GM18526 (cell line): ENCODE measurements around the gene SDHC.
A peak's percentile ranks its signal among the peaks of the same experiment; 100 is the strongest.

Source experiments
- POLR2A ChIP-seq: IDR thresholded peaks from 3 replicates; pipeline ENCODE4 v1.6.1; 2011; ENCODE audit not compliant: insufficient read length; ENCODE audit errors: extremely low read depth

The SDHC gene

DNA sequence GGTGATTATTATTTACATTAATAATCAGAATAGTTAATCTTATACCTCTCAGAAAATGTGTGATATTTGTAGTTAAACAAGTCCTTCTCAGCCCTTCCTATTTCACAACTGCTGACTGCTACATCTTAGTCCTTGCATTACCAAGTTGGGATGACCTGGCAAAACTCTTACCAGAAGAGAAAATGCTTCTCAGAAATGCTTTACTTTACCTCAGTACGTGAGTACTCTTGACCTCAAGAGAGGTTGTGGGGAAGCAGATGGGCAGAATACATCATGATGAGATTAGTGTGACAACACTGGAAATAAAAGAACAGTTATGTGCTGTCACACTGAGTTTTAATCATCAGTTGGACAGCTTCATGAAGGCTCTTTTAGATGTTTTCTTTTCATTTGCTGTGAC, 37.3 kb downstream of the SDHC start:
- TF ChIP-seq POLR2A: no peak

DNA sequence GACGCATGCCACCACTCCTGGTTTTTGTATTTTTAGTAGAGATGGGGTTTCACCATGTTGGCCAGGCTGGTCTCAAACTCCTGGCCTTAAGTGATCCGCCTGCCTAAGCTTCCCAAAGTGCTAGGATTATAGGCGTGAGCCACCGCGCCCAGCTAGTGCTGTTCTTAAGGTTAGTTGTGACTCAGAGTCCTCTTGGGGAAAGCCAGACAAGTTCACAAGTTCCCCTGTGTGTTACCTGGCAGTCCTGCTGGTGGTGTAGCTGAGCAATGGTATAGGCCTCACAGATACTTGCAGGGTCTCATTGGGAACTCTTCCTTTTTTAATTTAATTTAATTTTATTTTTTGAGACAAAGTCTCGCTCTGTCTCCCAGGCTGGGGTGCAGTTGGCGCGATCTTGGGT, 42.9 kb downstream of the SDHC start:
- no peak for TF ChIP-seq POLR2A

DNA sequence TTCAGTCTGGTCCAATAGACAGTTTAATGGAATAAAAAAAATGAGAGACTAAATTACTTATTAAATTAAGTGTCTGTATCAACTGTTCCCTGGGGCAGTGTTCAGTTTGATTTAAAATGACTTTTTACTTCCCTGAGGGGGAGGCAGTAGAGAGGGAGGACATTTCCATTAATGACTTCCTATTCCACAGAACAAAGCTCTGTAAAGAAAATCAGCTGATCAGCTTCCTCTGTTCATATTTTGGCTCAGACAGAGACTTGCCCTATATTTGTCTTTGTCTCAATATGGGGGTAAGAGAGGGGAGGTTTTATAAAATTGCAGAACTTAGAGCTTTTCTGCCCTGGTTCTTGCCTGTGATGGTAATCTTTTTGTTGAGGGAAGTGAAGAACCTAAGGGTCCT, 45.1 kb downstream of the SDHC start:
- no peak for TF ChIP-seq POLR2A

DNA sequence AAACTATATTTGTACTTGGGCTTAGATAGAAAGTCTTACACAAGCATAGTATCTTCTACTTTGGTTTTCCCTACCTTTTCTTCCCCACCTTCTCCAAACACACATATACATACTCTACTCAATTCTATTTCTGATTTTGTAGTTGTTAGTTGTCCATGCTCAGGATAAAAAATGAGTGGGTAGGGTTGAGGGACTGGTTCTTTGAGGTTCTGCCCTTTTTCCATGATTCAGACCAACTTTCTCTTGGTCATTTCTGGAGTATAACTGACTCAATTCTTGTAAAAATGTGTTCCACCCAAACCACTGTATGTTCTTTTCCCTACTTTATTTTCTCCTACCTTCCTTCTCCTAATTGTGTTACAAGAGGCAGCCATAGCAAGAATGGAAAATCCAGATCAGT, 50.2 kb downstream of the SDHC start:
- no peak for TF ChIP-seq POLR2A

DNA sequence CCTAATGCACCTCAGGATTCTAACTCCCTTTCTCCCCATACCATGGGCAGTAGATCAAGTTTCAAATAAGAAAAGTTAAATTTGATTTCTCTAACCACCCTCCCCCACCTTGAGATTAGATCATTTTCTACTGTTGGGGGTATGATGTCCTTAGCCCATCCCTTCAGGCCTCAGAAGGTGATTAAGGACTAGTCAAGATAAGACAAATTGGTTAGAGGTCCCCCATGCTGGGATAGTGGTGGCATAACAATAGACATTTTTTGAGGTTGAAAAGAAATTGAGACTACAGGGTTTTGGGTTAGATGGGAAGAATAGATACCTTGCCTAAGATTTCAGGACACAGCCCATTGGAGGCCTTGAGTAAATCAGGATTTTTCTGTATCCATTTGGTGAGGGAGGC, 51.0 kb downstream of the SDHC start:
- no peak for TF ChIP-seq POLR2A

DNA sequence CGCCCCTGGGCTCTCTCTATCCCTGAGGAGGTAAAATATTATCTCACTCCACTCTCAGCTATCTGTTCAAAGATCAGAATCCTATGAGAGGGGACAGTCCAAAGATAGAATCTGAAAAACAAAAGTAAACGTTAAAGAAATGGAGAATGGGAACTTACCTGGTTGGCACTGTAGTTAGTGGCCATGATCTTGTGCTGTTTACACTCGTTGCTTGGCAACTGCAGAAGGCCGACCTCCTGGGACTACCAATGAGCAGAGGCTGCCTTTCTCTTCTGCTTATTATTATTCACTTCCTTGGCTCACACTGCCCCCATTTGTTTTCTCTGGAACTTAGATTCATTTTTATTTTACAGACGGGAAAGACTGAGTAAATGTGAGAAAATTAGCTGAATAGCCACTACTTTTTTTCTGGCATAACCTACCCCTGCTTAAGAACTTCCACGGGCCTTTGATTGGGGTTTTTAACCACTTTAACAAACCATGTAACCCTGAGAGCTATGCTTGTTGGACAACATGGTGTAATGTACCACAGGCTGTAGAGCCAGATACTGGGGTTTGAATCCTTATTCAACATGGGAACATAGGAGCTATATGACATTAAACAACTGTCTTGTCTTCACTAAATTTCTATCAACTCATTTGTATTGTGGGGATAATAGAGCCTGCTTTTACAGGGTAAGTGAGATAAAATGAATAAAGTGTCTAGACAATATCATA, 53.7 kb downstream of the SDHC start, which contains the start of gene CFAP126:
CFAP126 (minus strand) TSS at position 193 of the 717 bp plus-strand sequence; CDS start at position 185, 8 bp downstream.
- no peak for TF ChIP-seq POLR2A

DNA sequence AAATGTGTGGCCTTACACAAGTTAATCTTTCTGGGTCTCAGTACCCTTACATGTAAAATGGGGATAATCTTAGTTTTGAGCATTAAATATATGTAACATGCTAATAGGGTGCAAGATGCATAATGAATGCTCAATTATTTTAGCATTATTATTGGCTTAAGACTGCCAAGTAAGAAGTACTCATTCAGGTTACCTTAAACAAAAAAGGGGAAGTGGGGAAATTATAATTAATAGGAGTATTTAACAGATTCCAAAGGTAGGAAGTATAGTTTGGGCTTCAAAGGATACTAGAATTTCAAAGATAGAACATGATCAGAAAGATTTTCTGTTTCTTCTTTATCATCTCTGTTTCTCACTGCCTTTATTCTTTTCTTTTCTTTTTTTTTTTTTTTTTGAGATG, 59.3 kb downstream of the SDHC start:
- TF ChIP-seq POLR2A: no peak

DNA sequence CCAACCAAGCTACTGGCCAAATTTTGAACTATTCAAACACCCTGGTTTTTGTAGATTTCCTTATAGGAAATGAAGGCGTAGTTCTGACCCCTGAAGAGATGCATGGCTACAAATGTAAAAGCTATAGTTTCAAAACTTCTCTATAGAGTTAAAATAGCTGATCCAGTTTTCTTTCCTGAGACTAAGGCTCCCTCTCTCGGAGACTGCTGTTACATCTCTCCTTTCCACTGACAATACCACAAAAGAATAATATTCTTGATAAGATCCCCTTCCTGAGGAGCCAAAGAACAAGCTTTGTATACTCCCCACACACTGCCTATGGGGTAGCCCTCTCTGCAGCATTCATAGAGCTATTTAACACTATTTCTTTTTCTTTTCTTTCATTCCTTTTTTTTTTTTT, 60.2 kb downstream of the SDHC start:
- TF ChIP-seq POLR2A: no peak

DNA sequence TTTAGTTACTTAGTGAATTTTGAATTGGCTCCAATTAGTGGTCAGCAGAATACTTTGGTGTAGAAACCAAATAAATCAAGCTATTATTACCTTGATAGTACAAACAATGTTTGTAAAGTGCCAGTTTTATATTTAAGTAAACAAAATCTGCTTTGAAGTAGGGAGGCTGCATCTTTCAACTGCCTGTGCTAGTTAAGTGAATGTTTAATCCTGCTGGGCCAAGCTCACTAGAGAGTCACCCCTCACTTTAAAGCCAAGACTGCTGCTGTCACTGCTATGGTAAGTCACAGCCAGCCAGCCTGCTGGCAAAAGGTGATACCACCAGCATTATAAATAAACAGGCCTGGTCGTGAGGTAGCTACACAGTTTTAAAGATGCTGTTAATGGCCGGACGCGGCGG, 63.8 kb downstream of the SDHC start:
- no peak for TF ChIP-seq POLR2A

DNA sequence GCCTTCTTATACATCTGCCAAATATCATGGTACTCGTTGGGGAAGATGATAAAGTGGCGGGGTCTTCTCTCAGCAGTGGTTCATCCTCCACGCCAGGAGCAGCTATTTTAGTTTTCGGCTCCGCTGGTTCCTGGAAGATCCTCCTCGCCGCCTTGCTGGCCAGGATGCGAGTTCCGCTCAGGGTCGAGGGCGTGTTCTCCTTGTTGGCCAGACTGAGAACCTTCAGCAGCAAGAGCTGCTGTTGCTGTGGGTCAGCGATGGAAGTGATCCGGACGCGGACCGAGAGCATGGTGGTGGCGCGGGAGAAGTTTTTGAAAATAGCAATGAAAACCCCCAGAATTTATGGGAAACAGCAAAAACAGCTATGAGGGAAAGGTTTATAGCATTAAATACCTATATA, 64.9 kb downstream of the SDHC start:
- peak; percentile 37 for TF ChIP-seq POLR2A

DNA sequence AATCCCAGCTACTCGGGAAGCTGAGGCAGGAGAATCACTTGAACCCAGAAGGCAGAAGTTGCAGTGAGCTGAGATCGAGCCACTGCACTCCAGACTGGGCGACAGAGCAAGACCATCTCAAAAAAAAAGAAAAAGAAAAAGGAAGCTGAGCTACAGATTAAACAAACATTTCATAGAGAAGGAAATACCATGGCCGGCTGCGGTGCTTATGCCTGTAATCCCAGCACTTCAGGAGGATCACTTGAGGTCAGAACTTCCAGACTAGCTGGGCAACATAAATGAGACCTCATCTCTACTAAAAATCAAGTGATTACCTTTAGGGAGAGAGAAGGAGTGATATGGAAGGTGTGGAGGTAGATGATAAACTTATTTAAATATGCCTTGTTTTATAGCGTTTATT, 67.5 kb downstream of the SDHC start:
- TF ChIP-seq POLR2A: no peak

DNA sequence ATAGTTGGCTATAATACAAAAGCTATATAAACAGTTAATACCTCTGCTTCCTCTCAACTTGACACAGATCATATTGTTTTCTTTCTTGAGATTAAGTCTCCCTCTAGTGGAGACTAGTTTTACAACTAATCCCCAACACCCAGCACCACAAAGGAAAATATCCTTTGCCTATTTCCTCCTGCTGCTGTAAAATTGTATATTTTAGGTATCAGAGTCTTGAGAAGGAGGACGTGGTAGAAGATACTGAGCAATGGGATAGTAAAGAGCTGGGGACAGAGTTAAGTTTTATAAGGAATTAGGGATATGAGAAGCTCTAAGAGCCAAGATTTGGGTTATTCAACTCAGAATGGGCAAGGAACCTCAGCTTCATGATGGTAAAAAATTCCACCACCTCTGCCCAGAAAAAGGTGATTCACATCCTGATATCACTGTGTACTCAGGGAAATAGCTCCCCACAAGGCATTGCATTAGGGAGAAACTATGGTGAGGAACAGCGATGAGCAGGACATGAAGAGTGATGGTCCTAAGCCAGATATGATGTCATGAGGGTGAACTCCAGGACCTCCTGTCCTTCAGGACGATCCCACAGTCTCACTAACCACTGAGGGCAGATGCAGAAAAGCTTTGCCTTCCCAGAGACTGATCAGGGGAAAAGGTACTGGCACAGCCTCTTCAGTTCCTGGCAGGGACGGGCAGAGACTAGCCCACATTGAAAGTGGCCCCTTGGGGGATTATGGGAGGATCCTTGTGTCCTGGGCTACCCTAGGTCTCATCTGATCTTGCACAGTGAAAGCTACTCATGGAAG, 68.2 kb downstream of the SDHC start:
- TF ChIP-seq POLR2A: no peak

DNA sequence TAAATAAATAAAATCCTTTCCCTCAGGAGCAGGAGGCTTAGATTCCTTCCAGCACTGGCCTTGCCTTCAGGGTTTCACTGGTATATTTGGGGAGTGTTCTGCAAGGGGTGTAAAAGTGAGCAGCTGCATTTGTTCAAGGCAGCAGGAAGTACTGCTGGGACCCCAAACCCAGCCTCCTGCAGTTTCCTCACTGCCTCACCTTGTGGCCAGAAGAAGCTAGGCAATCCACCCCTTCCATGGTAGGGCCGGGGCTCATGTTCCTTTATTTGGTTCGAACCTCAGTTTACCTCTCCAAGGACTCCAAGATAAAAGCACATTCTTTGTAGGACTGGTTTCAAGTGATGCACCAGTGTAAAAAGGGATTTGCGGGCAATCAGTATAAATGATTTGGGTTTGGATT, 74.5 kb downstream of the SDHC start:
- TF ChIP-seq POLR2A: no peak

DNA sequence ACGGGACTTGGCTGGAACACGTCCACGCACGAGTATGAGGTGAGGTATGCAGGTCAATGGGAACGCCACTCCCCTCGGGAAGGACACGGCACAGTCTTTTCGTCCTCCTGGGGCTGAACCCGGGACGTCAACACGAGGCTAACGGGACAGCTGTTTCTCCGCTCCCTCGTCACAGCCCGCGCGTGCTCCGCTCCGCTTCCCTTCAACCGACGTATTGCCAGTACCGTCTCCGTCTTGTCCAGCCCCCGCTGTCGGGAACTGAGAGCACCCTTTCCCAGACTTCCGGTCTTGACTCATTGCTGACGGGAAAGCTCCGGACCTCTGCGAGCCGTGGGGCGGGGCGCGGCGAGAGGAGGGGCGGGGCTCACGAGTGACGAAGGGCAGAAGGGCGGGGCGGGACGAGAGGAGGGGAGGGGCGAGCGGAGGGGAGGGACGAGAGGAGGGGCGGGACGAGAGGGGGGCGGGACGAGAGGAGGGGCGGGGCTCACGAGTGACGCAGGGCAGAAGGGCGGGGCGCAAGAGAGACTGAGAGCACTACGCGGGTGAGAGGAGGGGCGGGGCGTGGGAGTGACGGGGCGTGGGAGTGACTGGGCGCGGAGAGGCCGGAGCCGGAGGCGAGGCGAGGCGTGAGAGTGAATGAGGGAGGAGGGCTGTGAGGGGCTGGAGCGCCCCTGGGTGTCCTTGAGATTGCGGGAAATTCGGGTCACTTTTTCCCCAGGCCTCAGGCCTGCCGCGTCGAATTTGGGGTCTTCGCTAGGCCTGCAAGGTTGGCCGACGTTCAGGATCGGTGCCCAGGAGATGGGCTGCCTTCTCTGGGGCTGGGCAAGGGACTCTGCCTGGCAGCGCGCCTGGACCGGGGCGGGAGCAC, 75.7 kb downstream of the SDHC start:
- peak; percentile 58 for TF ChIP-seq POLR2A

DNA sequence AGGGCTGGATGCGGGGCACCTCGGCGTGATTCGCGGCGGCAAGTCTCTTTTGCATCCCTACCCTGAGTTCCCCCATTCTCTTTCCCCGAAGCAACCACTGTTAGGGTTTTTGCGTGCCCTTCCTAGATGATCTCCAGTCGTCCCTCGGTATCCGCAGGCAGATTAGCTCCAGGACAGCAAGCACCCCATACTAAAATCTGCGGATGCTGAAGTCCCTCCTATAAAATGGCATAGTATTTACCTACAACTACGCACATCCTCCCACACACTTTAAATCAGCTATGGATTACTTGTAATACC, 76.3 kb downstream of the SDHC start:
- TF ChIP-seq POLR2A: no peak

DNA sequence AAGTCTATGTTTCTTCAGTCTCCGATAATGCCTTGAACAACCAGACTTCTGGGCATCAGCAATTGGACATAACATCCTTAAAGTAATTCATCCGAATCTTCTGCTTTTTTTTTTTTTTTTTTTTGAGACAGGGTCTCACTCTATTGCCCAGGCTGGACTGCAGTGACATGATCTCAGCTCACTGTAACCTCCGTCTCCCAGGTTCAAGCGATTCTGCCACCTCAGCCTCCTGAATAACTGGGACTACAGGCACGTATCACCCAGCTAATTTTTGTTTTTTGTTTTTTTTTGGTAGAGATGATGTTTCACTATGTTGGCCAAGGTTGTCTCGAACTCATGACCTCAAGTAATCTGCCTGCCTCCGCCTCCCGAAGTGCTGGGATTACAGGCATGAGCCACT, 77.4 kb downstream of the SDHC start:
- no peak for TF ChIP-seq POLR2A
